Fibroblast of mammary gland (primary cell): Measurements from ENCODE around the gene MARCHF5.
"Not testable (repeated sequence)": the region's sequence is repeated elsewhere in the genome, so short reads cannot be mapped to it uniquely, and the experiment has no call there.

Source experiments
- DNase-seq: peaks from one replicate; pipeline ENCODE4 v3.0.0-alpha.2; 2010; ENCODE audit warnings: low read depth
- H3K4me3 ChIP-seq: 2 replicates; pipeline ENCODE4 v1.5.1; 2011; ENCODE audit warnings: low read depth, mild to moderate bottlenecking, low read length, moderate library complexity; ENCODE audit not compliant: control insufficient read depth
- CTCF ChIP-seq: conservative IDR thresholded peaks from 2 replicates; pipeline ENCODE4 v1.5.1; 2011; ENCODE audit warnings: low read depth, low read length, inconsistent platforms; ENCODE audit not compliant: control insufficient read depth, insufficient read depth

MARCHF5 gene

DNA sequence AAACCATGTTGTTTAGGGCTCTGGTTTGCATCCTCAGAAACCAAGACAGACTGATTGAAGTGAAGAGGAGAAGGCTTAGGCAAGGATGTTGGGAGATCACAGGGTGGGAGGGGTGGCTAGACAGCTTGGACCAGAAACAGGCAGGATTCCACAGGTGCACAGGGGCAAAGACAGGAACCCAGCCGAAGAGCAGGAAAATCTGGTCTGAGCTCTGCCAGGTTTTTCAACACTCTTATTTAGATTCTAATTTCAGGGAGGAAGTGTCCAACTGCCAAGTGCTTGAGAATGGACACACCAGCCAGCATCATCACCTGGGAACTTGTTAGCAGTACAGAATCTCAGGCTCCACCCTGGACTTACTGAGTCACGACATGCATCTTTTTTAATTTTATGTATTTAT, 93.8 kb downstream of the MARCHF5 start:
- no peak for DNase-seq
- no peak overlapping the region for H3K4me3 ChIP-seq

GRCh38 chr10:92385831-92386230, 94.9 kb downstream of the MARCHF5 start:
- no peak overlapping the region for H3K4me3 ChIP-seq
- DNase-seq: no peak
- no peak for TF ChIP-seq CTCF

More for the DNA sequence above, 93.8 kb downstream of the MARCHF5 start:
- no peak for TF ChIP-seq CTCF

- H3K4me3 ChIP-seq: no peak overlapping the region
- TF ChIP-seq CTCF: no peak
- DNase-seq: peak; percentile 71
Measured at GRCh38 chr10:92387289-92387940, 96.4 kb downstream of the MARCHF5 start.

GRCh38 chr10:92393173-92393572, 102.2 kb downstream of the MARCHF5 start:
- H3K4me3 ChIP-seq, DNase-seq: not testable (repeated sequence)

- no peak for DNase-seq
- H3K4me3 ChIP-seq: no peak overlapping the region
- TF ChIP-seq CTCF: no peak
Measured at GRCh38 chr10:92395271-92395670, 104.3 kb downstream of the MARCHF5 start.

DNA sequence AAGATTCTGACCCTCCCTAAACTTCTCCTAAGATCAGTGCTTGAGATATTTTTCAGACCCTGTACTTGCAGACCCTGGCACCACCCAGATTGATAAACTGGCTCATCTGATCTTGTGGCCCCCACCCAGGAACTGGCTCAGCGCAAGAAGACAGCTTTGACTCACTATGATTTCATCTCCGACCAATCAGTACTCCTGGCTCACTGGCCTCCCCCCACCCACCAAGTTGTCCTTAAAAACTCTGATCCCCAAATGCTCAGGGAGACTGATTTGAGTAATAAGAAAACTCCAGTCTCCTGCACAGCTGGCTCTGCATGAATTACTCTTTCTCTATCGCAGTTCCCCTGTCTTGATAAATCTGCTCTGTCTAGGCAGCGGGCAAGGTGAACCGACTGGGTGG, 111.3 kb downstream of the MARCHF5 start:
- not testable (repeated sequence) for H3K4me3 ChIP-seq

More for the DNA sequence above, 111.3 kb downstream of the MARCHF5 start:
- DNase-seq: not testable (repeated sequence)
